ENCODE data around the gene SLC29A1. TPM values are rescaled to one million over a fixed set of nuclear protein-coding genes. Genes with fewer than 3 reads are reported as not detected.

Gene SLC29A1
- total RNA-seq, 4 donors from 2014 or later: 101 to 281 (median 134) TPM

GRCh38 chr6:44249082-44249748 lies 25.8 kb downstream of the SLC29A1 start:
- Histone ChIP-seq H3K4me3 (peak overlapping the region in 1 of 2 donors; percentile 63), H3K36me3 (peaks cover 0 to 59% of the 10 kb centered on the region in 2 donors), H3K4me1 (peaks cover 0 to 75% (median 18%) of the 10 kb centered on the region in 3 donors), H3K27ac (peak overlapping the region in 2 of 4 donors; percentile 96 to 99), H3K27me3 (no peaks in the 10 kb centered on the region), H3K9me3 (no peaks in the 10 kb centered on the region)
- ATAC-seq: no peak
- WGBS, 2 donors (ENCODE audit: low coverage in 1 of 2): 73 to 87% methylated on average over 5 to 6 of the region's 9 CpGs
- TF ChIP-seq POLR2A (IDR thresholded peaks at IDR 0.05) (no peak), CTCF (IDR thresholded peaks at IDR 0.05) (no peak), POLR2AphosphoS5 (IDR thresholded peaks at IDR 0.05) (no peak), EP300 (IDR thresholded peaks at IDR 0.05) (no peak)

- Histone ChIP-seq H3K27me3 (no peaks in the 10 kb centered on the region), H3K4me3 (no peak overlapping the region), H3K9me3 (no peaks in the 10 kb centered on the region), H3K27ac (no peak overlapping the region), H3K4me1 (peaks cover 0 to 81% (median 18%) of the 10 kb centered on the region in 3 donors), H3K36me3 (peaks cover 0 to 69% of the 10 kb centered on the region in 2 donors)
- TF ChIP-seq POLR2A (IDR thresholded peaks at IDR 0.05) (no peak), CTCF (IDR thresholded peaks at IDR 0.05) (no peak)
- 55% methylated on average over 1 to 6 of the region's 6 CpGs for WGBS, 2 donors (ENCODE audit: low coverage in 1 of 2)
- no peak for ATAC-seq
Observed at GRCh38 chr6:44250067-44250717, 26.8 kb downstream of the SLC29A1 start.

GRCh38 chr6:44250718-44251123 lies 27.3 kb downstream of the SLC29A1 start:
- Histone ChIP-seq H3K4me1 (peaks cover 0 to 81% (median 15%) of the 10 kb centered on the region in 3 donors), H3K27ac (no peak overlapping the region), H3K27me3 (no peaks in the 10 kb centered on the region), H3K9me3 (no peaks in the 10 kb centered on the region), H3K36me3 (peaks cover 0 to 74% of the 10 kb centered on the region in 2 donors), H3K4me3 (no peak overlapping the region)
- no peak for ATAC-seq
- 49 to 69% methylated on average over 3 of the region's 3 CpGs for WGBS, 2 donors (ENCODE audit: low coverage in 1 of 2)
- no peak for TF ChIP-seq CTCF (IDR thresholded peaks at IDR 0.05)
- TF ChIP-seq POLR2AphosphoS5 (IDR thresholded peaks at IDR 0.05): peak; percentile 4
- no peak for TF ChIP-seq POLR2A (IDR thresholded peaks at IDR 0.05)

- Histone ChIP-seq H3K9me3 (no peaks in the 10 kb centered on the region), H3K4me3 (no peak overlapping the region), H3K27ac (no peak overlapping the region), H3K4me1 (peaks cover 0 to 88% (median 22%) of the 10 kb centered on the region in 3 donors), H3K27me3 (no peaks in the 10 kb centered on the region), H3K36me3 (peaks cover 0 to 78% of the 10 kb centered on the region in 2 donors)
- ATAC-seq: no peak
- WGBS, 2 donors (ENCODE audit: low coverage in 1 of 2): 84 to 91% methylated on average over 7 to 14 of the region's 14 CpGs
- TF ChIP-seq EP300 (IDR thresholded peaks at IDR 0.05) (no peak), POLR2A (IDR thresholded peaks at IDR 0.05) (no peak), POLR2AphosphoS5 (IDR thresholded peaks at IDR 0.05) (no peak), CTCF (IDR thresholded peaks at IDR 0.05) (no peak)
Observed at GRCh38 chr6:44251576-44252524, 28.5 kb downstream of the SLC29A1 start.
